HL-60 (cell line): Measurements from ENCODE around the gene ANKFY1.
A peak's percentile ranks its signal among the peaks of the same experiment; 100 is the strongest.

Experiments used
- DNase-seq, 2 experiments: peaks; one replicate each; pipeline ENCODE4 v3.0.0-alpha.2; 2010 to 2020; ENCODE audit warnings: low read depth in 1 of 2, low spot score in 1 of 2
- H3K27ac ChIP-seq: fragments of 250-450 bp; sonication (Bioruptor Pico); replicated peaks from 2 replicates; pipeline ENCODE4 v1.5.1; 2020; ENCODE audit warnings: mild to moderate bottlenecking, moderate library complexity
- H3K27me3 ChIP-seq: fragments of 250-450 bp; sonication (Bioruptor Pico); 2 replicates; pipeline ENCODE4 v1.5.1; 2021; ENCODE audit warnings: mild to moderate bottlenecking, moderate library complexity; ENCODE audit not compliant: insufficient read depth, poor library complexity, severe bottlenecking
- H3K4me3 ChIP-seq: replicated peaks from 2 replicates; pipeline ENCODE4 v1.5.1; 2011; ENCODE audit warnings: mild to moderate bottlenecking, control low read depth, low read length; ENCODE audit not compliant: insufficient read depth
- GABPA ChIP-seq: IDR thresholded peaks from 2 replicates; pipeline ENCODE4 v1.6.1; 2012; ENCODE audit warnings: low read depth
- POLR2AphosphoS5 ChIP-seq: IDR thresholded peaks from 2 replicates; pipeline ENCODE4 v1.6.1; 2012; ENCODE audit warnings: low read depth
- SPI1 ChIP-seq: IDR thresholded peaks from 2 replicates; pipeline ENCODE4 v1.6.1; 2012; ENCODE audit warnings: low read depth, mild to moderate bottlenecking, borderline replicate concordance
- TF ChIP-seq, protein P1 (sequence below): IDR thresholded peaks from one replicate; pipeline ENCODE4 v1.5.1; 2011; ENCODE audit warnings: low read length, control low read depth, inconsistent platforms; ENCODE audit not compliant: insufficient read depth
- TF ChIP-seq, protein P2 (sequence below): IDR thresholded peaks from 2 replicates; pipeline ENCODE4 v1.6.1; 2012; ENCODE audit warnings: low read depth; ENCODE audit not compliant: insufficient replicate concordance

Gene ANKFY1

DNA sequence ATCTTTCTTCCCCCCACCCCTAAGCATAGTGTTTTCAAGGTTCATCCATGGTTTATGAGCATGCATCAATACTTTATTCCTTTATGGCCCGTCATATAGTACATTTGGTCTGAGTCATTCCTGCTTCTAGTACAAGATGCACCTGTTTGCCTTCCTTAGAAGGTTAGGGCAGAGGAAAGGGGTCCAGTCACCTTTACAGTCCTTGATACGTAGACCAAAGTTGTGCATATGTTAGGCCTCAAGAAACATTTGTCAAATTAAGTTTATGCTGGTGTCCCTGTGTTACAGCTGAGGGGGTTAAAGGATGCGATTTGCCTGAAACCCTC, 119.4 kb downstream of the ANKFY1 start:
- TF ChIP-seq GABPA, result no peak
- TF ChIP-seq, protein P1, sequence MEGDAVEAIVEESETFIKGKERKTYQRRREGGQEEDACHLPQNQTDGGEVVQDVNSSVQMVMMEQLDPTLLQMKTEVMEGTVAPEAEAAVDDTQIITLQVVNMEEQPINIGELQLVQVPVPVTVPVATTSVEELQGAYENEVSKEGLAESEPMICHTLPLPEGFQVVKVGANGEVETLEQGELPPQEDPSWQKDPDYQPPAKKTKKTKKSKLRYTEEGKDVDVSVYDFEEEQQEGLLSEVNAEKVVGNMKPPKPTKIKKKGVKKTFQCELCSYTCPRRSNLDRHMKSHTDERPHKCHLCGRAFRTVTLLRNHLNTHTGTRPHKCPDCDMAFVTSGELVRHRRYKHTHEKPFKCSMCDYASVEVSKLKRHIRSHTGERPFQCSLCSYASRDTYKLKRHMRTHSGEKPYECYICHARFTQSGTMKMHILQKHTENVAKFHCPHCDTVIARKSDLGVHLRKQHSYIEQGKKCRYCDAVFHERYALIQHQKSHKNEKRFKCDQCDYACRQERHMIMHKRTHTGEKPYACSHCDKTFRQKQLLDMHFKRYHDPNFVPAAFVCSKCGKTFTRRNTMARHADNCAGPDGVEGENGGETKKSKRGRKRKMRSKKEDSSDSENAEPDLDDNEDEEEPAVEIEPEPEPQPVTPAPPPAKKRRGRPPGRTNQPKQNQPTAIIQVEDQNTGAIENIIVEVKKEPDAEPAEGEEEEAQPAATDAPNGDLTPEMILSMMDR, result no peak
- TF ChIP-seq POLR2AphosphoS5, result no peak
- TF ChIP-seq, protein P2, sequence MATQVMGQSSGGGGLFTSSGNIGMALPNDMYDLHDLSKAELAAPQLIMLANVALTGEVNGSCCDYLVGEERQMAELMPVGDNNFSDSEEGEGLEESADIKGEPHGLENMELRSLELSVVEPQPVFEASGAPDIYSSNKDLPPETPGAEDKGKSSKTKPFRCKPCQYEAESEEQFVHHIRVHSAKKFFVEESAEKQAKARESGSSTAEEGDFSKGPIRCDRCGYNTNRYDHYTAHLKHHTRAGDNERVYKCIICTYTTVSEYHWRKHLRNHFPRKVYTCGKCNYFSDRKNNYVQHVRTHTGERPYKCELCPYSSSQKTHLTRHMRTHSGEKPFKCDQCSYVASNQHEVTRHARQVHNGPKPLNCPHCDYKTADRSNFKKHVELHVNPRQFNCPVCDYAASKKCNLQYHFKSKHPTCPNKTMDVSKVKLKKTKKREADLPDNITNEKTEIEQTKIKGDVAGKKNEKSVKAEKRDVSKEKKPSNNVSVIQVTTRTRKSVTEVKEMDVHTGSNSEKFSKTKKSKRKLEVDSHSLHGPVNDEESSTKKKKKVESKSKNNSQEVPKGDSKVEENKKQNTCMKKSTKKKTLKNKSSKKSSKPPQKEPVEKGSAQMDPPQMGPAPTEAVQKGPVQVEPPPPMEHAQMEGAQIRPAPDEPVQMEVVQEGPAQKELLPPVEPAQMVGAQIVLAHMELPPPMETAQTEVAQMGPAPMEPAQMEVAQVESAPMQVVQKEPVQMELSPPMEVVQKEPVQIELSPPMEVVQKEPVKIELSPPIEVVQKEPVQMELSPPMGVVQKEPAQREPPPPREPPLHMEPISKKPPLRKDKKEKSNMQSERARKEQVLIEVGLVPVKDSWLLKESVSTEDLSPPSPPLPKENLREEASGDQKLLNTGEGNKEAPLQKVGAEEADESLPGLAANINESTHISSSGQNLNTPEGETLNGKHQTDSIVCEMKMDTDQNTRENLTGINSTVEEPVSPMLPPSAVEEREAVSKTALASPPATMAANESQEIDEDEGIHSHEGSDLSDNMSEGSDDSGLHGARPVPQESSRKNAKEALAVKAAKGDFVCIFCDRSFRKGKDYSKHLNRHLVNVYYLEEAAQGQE, result no peak
- TF ChIP-seq SPI1, result no peak
- peak overlapping the region; percentile 94 for H3K27ac ChIP-seq

DNA sequence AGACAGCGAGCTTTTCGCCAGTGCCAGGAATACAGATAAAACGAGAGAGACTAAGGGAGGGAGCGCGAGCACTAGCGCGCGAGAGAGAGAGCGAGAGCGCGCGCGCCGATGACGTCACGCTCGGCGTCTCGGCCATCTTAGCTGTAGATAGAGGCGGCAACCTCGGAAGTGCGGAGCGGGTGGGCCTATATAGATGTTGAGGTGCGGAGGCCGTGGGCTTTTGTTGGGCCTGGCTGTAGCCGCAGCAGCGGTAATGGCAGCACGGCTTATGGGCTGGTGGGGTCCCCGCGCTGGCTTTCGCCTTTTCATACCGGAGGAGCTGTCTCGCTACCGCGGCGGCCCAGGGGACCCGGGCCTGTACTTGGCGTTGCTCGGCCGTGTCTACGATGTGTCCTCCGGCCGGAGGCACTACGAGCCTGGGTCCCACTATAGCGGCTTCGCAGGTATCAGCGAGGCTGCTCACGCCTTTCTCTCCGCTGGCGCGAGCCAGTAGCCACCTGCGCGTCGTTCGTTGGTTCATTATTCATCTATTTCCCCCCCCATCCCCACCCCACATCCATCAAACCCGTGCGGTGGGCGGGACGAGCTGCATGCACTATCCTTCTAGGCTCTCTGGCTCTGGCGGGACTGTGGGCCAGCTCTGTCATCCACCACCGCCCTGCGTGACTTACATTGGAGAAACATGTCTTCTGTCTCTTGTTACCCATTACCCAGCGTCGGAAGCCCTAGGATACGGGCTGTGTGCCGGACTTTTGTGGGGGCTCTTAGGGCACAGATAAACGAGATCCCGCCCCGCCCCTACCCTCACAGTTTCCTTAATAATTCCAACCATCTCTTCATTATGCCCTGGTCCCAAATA, 120.0 kb downstream of the ANKFY1 start:
- peak; percentile 68 to 75 for DNase-seq
- TF ChIP-seq, protein P2, result no peak
- TF ChIP-seq POLR2AphosphoS5, result peak; percentile 65; the same call in 1 of the 2 replicates
- no peaks in the 10 kb centered on the region for H3K27me3 ChIP-seq
- peak overlapping the region; percentile 94 for H3K27ac ChIP-seq
- peak overlapping the region; percentile 68 for H3K4me3 ChIP-seq

More for the DNA sequence above, 119.4 kb downstream of the ANKFY1 start:
- no peaks in the 10 kb centered on the region for H3K27me3 ChIP-seq
- H3K4me3 ChIP-seq, result peak overlapping the region; percentile 68
- DNase-seq, result no peak

DNA sequence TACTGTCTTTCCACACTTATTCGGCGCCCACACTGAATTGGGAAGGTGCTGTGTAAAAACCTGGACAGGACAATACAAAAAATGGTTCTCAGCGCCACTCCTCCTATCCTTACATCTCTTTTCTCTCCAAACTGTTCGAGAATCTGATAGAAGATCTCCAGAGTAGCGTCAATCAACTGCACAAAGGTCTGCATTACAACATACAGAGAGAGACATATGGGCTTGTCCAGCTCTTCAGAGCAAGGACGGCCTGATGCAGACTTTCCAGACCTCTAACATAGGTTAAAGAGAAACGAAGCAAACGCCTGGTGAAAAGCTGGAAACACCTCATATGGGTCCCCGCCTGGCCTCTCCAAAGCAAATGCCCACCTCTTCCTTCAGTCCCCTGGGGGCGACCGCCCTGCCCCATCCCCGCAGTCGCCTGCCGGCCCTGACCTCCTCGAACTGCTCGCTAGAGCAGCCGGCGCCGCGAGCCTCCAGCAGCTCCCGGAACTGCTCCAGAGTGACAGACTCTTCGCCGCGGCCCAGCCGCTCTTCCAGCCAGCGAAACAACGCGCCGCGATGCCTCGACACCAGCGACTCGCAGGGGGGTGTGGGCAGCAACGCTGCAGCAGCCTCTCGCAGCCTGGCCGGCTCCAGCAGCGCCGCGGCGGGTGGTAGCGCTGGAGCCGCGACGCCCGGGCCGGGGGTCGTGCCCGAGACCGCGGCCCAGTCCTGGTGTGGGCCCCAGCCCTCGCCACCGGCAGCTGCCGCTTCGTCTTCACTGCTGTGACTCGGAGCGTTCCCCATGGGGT, 121.5 kb downstream of the ANKFY1 start:
- TF ChIP-seq, protein P1, result no peak
- TF ChIP-seq POLR2AphosphoS5, result no peak
- TF ChIP-seq GABPA, result no peak
- TF ChIP-seq, protein P2, result no peak
- TF ChIP-seq SPI1, result no peak
- H3K4me3 ChIP-seq, result peak overlapping the region; percentile 70
- no peak for DNase-seq
- no peaks in the 10 kb centered on the region for H3K27me3 ChIP-seq
- peak overlapping the region; percentile 94 for H3K27ac ChIP-seq
